ENCODE measurements around the gene CRYBB1. TPM values are rescaled to one million over a fixed set of nuclear protein-coding genes. Genes with fewer than 3 reads are reported as not detected.

CRYBB1 gene
- total RNA-seq, 1 experiment from 2014 or later, result not detected

- H3K4me1 Mint-ChIP-seq (ENCODE audit: low read depth, unreplicated experiment), result no peaks in the 10 kb centered on the region
- no TSS peak for BruUV-seq (replicated peaks)
- TF ChIP-seq, protein P1, sequence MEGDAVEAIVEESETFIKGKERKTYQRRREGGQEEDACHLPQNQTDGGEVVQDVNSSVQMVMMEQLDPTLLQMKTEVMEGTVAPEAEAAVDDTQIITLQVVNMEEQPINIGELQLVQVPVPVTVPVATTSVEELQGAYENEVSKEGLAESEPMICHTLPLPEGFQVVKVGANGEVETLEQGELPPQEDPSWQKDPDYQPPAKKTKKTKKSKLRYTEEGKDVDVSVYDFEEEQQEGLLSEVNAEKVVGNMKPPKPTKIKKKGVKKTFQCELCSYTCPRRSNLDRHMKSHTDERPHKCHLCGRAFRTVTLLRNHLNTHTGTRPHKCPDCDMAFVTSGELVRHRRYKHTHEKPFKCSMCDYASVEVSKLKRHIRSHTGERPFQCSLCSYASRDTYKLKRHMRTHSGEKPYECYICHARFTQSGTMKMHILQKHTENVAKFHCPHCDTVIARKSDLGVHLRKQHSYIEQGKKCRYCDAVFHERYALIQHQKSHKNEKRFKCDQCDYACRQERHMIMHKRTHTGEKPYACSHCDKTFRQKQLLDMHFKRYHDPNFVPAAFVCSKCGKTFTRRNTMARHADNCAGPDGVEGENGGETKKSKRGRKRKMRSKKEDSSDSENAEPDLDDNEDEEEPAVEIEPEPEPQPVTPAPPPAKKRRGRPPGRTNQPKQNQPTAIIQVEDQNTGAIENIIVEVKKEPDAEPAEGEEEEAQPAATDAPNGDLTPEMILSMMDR (IDR thresholded peaks at IDR 0.05; ENCODE audit: unreplicated experiment), result no peak
- CTCF ChIA-PET, result interaction anchor here (0.5 kb wide), 1 partner anchor 25 kb away, joined by 3 read pairs; no protein-coding TSS in a partner anchor
- no peak overlapping the region for H3K27ac Mint-ChIP-seq (ENCODE audit: unreplicated experiment)
- DNase-seq, result no peak
- H3K27me3 Mint-ChIP-seq (ENCODE audit: unreplicated experiment), result peaks cover 88% of the 10 kb centered on the region
- H3K4me3 Mint-ChIP-seq (ENCODE audit: low read depth, unreplicated experiment), result no peak overlapping the region
- no peaks in the 10 kb centered on the region for H3K36me3 Mint-ChIP-seq (ENCODE audit: insufficient read depth, unreplicated experiment)
- intact Hi-C loops (cut with micrococcal nuclease; ENCODE audit: unreplicated experiment), result no loop called here
- no peaks in the 10 kb centered on the region for H3K9me3 Mint-ChIP-seq (ENCODE audit: low read depth, unreplicated experiment)
Measured at GRCh38 chr22:26618455-26618854, 628 bp upstream of the CRYBB1 start.

GRCh38 chr22:26616650-26617049 lies 1.2 kb downstream of the CRYBB1 start:
- no peak overlapping the region for H3K4me3 Mint-ChIP-seq (ENCODE audit: low read depth, unreplicated experiment)
- no peak overlapping the region for H3K27ac Mint-ChIP-seq (ENCODE audit: unreplicated experiment)

GRCh38 chr22:26615830-26616435 lies 1.9 kb downstream of the CRYBB1 start:
- Mint-ChIP-seq H3K36me3 (ENCODE audit: insufficient read depth, unreplicated experiment) (no peaks in the 10 kb centered on the region), H3K4me1 (ENCODE audit: low read depth, unreplicated experiment) (no peaks in the 10 kb centered on the region), H3K27ac (ENCODE audit: unreplicated experiment) (no peak overlapping the region), H3K27me3 (ENCODE audit: unreplicated experiment) (peaks cover 82% of the 10 kb centered on the region), H3K4me3 (ENCODE audit: low read depth, unreplicated experiment) (no peak overlapping the region), H3K9me3 (ENCODE audit: low read depth, unreplicated experiment) (no peaks in the 10 kb centered on the region)
- no peak for DNase-seq
- intact Hi-C loops (cut with micrococcal nuclease; ENCODE audit: unreplicated experiment), result no loop called here
- TF ChIP-seq, protein P1 (IDR thresholded peaks at IDR 0.05; ENCODE audit: unreplicated experiment), result no peak
- no TSS peak for BruUV-seq (replicated peaks)
- CTCF ChIA-PET, result no interaction called here

More at GRCh38 chr22:26616650-26617049, 1.2 kb downstream of the CRYBB1 start:
- CTCF ChIA-PET, result no interaction called here
- BruUV-seq (replicated peaks), result no TSS peak
- intact Hi-C loops (cut with micrococcal nuclease; ENCODE audit: unreplicated experiment), result no loop called here
- Mint-ChIP-seq H3K9me3 (ENCODE audit: low read depth, unreplicated experiment) (no peaks in the 10 kb centered on the region), H3K36me3 (ENCODE audit: insufficient read depth, unreplicated experiment) (no peaks in the 10 kb centered on the region), H3K27me3 (ENCODE audit: unreplicated experiment) (peaks cover 88% of the 10 kb centered on the region), H3K4me1 (ENCODE audit: low read depth, unreplicated experiment) (no peaks in the 10 kb centered on the region)
- DNase-seq, result no peak
- TF ChIP-seq, protein P1 (IDR thresholded peaks at IDR 0.05; ENCODE audit: unreplicated experiment), result no peak

- H3K36me3 Mint-ChIP-seq (ENCODE audit: insufficient read depth, unreplicated experiment), result no peaks in the 10 kb centered on the region
- no peak overlapping the region for H3K4me3 Mint-ChIP-seq (ENCODE audit: low read depth, unreplicated experiment)
- no peak overlapping the region for H3K27ac Mint-ChIP-seq (ENCODE audit: unreplicated experiment)
- H3K4me1 Mint-ChIP-seq (ENCODE audit: low read depth, unreplicated experiment), result no peaks in the 10 kb centered on the region
- TF ChIP-seq, protein P1 (IDR thresholded peaks at IDR 0.05; ENCODE audit: unreplicated experiment), result no peak
- CTCF ChIA-PET, result no interaction called here
- H3K27me3 Mint-ChIP-seq (ENCODE audit: unreplicated experiment), result peaks cover 85% of the 10 kb centered on the region
- intact Hi-C loops (cut with micrococcal nuclease; ENCODE audit: unreplicated experiment), result no loop called here
- H3K9me3 Mint-ChIP-seq (ENCODE audit: low read depth, unreplicated experiment), result no peaks in the 10 kb centered on the region
- no peak for DNase-seq
- BruUV-seq (replicated peaks), result no TSS peak
Measured at GRCh38 chr22:26615149-26615548, 2.7 kb downstream of the CRYBB1 start.
